ENCODE data around the gene SEC14L1.
"Not testable (repeated sequence)": the region's sequence is repeated elsewhere in the genome, so short reads cannot be mapped to it uniquely, and the experiment has no call there.

Gene SEC14L1

GRCh38 chr17:77141846-77142449 is 1.2 kb downstream of the SEC14L1 start:
- no peak for DNase-seq (ENCODE audit: low read depth, low spot score)

- DNase-seq (ENCODE audit: low read depth, low spot score) = no peak
Measured at GRCh38 chr17:77142689-77143088, 1.9 kb downstream of the SEC14L1 start.

- no peak for DNase-seq (ENCODE audit: low read depth, low spot score)
Measured at GRCh38 chr17:77143306-77143705, 2.5 kb downstream of the SEC14L1 start.

GRCh38 chr17:77144227-77144626 is 3.5 kb downstream of the SEC14L1 start:
- DNase-seq (ENCODE audit: low read depth, low spot score) = no peak

GRCh38 chr17:77145224-77145611 is 4.4 kb downstream of the SEC14L1 start:
- DNase-seq (ENCODE audit: low read depth, low spot score) = no peak

GRCh38 chr17:77145612-77146245 is 5.0 kb downstream of the SEC14L1 start:
- DNase-seq (ENCODE audit: low read depth, low spot score) = no peak

- DNase-seq (ENCODE audit: low read depth, low spot score) = no peak
Measured at GRCh38 chr17:77146246-77146632, 5.5 kb downstream of the SEC14L1 start.

GRCh38 chr17:77146882-77147281 is 6.1 kb downstream of the SEC14L1 start:
- DNase-seq (ENCODE audit: low read depth, low spot score) = no peak

- no peak for DNase-seq (ENCODE audit: low read depth, low spot score)
Measured at GRCh38 chr17:77147357-77147801, 6.6 kb downstream of the SEC14L1 start.

- no peak for DNase-seq (ENCODE audit: low read depth, low spot score)
Measured at GRCh38 chr17:77148077-77148939, 7.5 kb downstream of the SEC14L1 start.

- no peak for DNase-seq (ENCODE audit: low read depth, low spot score)
Measured at GRCh38 chr17:77148940-77149510, 8.3 kb downstream of the SEC14L1 start.

GRCh38 chr17:77150196-77150595 is 9.4 kb downstream of the SEC14L1 start:
- no peak for DNase-seq (ENCODE audit: low read depth, low spot score)

GRCh38 chr17:77151186-77151585 is 10.4 kb downstream of the SEC14L1 start:
- DNase-seq (ENCODE audit: low read depth, low spot score) = no peak

- DNase-seq (ENCODE audit: low read depth, low spot score) = not testable (repeated sequence)
Measured at GRCh38 chr17:77152056-77152455, 11.3 kb downstream of the SEC14L1 start.

GRCh38 chr17:77153472-77153871 is 12.7 kb downstream of the SEC14L1 start:
- DNase-seq (ENCODE audit: low read depth, low spot score) = no peak

- no peak for DNase-seq (ENCODE audit: low read depth, low spot score)
Measured at GRCh38 chr17:77153999-77154586, 13.3 kb downstream of the SEC14L1 start.

GRCh38 chr17:77155125-77155524 is 14.4 kb downstream of the SEC14L1 start:
- DNase-seq (ENCODE audit: low read depth, low spot score) = no peak

- not testable (repeated sequence) for DNase-seq (ENCODE audit: low read depth, low spot score)
Measured at GRCh38 chr17:77157766-77158165, 17.0 kb downstream of the SEC14L1 start.

- no peak for DNase-seq (ENCODE audit: low read depth, low spot score)
Measured at GRCh38 chr17:77160091-77160874, 19.5 kb downstream of the SEC14L1 start.

GRCh38 chr17:77160875-77161530 is 20.2 kb downstream of the SEC14L1 start:
- DNase-seq (ENCODE audit: low read depth, low spot score) = no peak

- no peak for DNase-seq (ENCODE audit: low read depth, low spot score)
Measured at GRCh38 chr17:77161953-77162352, 21.2 kb downstream of the SEC14L1 start.

All from activated CD4-positive, CD25-positive, alpha-beta regulatory T cell treated with anti-CD3 and anti-CD28 coated beads, Interleukin-2, amount 50 U/mL, for 16 hours (primary cell).